Measurements from ENCODE around the gene KIF3A. TPM values are rescaled to one million over a fixed set of nuclear protein-coding genes. Genes with fewer than 3 reads are reported as not detected.

Gene KIF3A
- polyA plus RNA-seq, 1 of the 3 experiments (the other 2 are of a cell fraction) = 5.1 TPM

DNA sequence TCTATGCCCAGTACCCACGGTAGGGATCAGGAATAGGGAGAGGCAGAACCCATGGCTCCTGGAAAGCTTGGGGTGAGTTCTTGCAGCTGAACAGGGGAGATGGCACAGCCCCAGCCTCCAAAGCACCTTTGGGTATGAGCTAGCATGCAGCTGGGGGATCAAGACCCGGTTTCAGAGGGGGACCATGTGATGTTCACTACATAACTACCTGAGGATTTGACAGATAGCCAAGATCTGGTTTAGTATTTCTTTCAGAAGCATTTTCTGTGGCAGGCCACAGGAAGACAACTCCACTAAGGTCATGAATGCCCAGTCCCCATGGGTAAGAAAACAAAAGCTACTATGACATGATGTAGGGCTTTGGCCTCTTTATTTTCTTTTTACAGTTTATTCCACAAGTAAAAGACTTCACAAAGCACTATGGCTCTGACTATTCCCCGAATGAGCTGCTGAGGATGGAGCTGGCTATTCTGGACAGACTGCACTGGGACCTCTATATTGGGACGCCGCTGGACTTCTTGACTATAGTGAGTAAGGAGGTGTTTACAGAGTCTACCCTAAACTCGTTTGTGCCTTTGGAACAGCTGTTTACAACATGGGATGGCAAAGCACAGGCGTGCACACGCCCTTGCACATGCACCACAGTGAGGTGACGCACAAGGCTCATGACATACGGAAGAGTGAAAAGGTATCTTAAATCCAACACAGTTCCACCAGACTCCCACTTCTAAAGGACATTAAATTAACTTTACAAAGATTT, 13.3 kb upstream of the KIF3A start (continued):
- no peak for TF ChIP-seq SIN3A (IDR thresholded peaks at IDR 0.05; ENCODE audit: borderline replicate concordance, low read depth, low read length)
- no peak for TF ChIP-seq FOXJ3 (CRISPR knock-in tag; IDR thresholded peaks at IDR 0.05)
- TF ChIP-seq, protein P1, sequence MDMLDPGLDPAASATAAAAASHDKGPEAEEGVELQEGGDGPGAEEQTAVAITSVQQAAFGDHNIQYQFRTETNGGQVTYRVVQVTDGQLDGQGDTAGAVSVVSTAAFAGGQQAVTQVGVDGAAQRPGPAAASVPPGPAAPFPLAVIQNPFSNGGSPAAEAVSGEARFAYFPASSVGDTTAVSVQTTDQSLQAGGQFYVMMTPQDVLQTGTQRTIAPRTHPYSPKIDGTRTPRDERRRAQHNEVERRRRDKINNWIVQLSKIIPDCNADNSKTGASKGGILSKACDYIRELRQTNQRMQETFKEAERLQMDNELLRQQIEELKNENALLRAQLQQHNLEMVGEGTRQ (IDR thresholded peaks at IDR 0.05; ENCODE audit: borderline replicate concordance, low read depth, low read length) = no peak
- TF ChIP-seq, protein P2, sequence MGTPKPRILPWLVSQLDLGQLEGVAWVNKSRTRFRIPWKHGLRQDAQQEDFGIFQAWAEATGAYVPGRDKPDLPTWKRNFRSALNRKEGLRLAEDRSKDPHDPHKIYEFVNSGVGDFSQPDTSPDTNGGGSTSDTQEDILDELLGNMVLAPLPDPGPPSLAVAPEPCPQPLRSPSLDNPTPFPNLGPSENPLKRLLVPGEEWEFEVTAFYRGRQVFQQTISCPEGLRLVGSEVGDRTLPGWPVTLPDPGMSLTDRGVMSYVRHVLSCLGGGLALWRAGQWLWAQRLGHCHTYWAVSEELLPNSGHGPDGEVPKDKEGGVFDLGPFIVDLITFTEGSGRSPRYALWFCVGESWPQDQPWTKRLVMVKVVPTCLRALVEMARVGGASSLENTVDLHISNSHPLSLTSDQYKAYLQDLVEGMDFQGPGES (IDR thresholded peaks at IDR 0.05; ENCODE audit: low read depth, low read length) = no peak
- TF ChIP-seq MXI1 (IDR thresholded peaks at IDR 0.05; ENCODE audit: low read depth, low read length) = no peak
- TF ChIP-seq RFX5 (IDR thresholded peaks at IDR 0.05; ENCODE audit: low read length) = no peak

DNA sequence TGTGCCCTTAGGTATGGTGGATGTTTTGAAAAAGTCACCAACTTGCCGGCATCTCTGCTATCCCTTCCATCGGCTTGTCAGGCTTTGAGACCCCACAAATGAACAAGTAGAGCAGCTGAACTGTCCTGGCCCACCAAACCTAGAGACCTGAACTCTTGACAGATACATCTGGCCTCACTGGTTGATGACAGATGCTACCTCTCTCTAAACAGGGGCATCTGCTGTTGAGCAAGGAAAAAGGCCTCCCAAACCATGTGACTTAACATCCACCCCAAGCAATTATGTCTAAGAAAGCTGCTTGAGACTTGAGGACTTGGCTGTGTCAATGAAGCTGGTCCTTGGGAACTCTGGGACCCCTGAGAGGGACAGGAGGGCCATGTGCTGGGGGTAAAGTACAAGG, 12.2 kb upstream of the KIF3A start:
- Histone ChIP-seq H3F3A (replicated peaks; ENCODE audit: insufficient read depth) (no peaks in the 10 kb centered on the region), H4K20me1 (ENCODE audit: insufficient read depth) (no peaks in the 10 kb centered on the region), H3K4me3 (ENCODE audit: low read depth in 2 of 2, low read length in 1 of 2) (no peak overlapping the region), H3K27me3 (ENCODE audit: insufficient read depth) (no peaks in the 10 kb centered on the region), H3K27ac (ENCODE audit: low read depth in 2 of 2, low read length in 1 of 2) (no peak overlapping the region), H3K36me3 (replicated peaks in 1 of 2; ENCODE audit: control insufficient read depth in 1 of 2, insufficient read depth in 2 of 2, low read length in 1 of 2) (no peaks in the 10 kb centered on the region), H2AFZ (ENCODE audit: low read depth) (no peak overlapping the region), H3K4me2 (no peak overlapping the region), H3K9ac (no peak overlapping the region), H3K4me1 (ENCODE audit: control insufficient read depth in 1 of 2, insufficient read depth in 2 of 2, low read depth in 1 of 2, low read length in 1 of 2) (no peaks in the 10 kb centered on the region; a peak in 1 of 4 replicates), H3K9me2 (no peaks in the 10 kb centered on the region), H3K9me3 (no peaks in the 10 kb centered on the region), H3K79me2 (ENCODE audit: insufficient read depth) (no peaks in the 10 kb centered on the region)
- ChIA-PET CTCF (interaction anchor here (10.4 kb wide), 1 partner anchor 70 kb away, joined by 98 read pairs; no protein-coding TSS in a partner anchor), POLR2A (no interaction called here)
- 88% methylated on average over 2 of the region's 2 CpGs for WGBS (ENCODE audit: low lambda C conversion rate)
- peak; percentile 10 for DNase-seq
- TF ChIP-seq, protein P3, sequence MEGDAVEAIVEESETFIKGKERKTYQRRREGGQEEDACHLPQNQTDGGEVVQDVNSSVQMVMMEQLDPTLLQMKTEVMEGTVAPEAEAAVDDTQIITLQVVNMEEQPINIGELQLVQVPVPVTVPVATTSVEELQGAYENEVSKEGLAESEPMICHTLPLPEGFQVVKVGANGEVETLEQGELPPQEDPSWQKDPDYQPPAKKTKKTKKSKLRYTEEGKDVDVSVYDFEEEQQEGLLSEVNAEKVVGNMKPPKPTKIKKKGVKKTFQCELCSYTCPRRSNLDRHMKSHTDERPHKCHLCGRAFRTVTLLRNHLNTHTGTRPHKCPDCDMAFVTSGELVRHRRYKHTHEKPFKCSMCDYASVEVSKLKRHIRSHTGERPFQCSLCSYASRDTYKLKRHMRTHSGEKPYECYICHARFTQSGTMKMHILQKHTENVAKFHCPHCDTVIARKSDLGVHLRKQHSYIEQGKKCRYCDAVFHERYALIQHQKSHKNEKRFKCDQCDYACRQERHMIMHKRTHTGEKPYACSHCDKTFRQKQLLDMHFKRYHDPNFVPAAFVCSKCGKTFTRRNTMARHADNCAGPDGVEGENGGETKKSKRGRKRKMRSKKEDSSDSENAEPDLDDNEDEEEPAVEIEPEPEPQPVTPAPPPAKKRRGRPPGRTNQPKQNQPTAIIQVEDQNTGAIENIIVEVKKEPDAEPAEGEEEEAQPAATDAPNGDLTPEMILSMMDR (IDR thresholded peaks at IDR 0.05) = no peak
- TF ChIP-seq FOXJ3 (CRISPR knock-in tag; IDR thresholded peaks at IDR 0.05) (no peak), SMC3 (IDR thresholded peaks at IDR 0.05; ENCODE audit: low read depth, low read length) (no peak), POLR2AphosphoS5 (IDR thresholded peaks at IDR 0.05; ENCODE audit: low read depth, low read length) (no peak), CHD2 (IDR thresholded peaks at IDR 0.05; ENCODE audit: low read length, partially characterized antibody) (no peak), RXRA (IDR thresholded peaks at IDR 0.05; ENCODE audit: borderline replicate concordance, low read depth) (no peak), EZH2phosphoT487 (IDR thresholded peaks at IDR 0.05; ENCODE audit: borderline replicate concordance, low read depth) (no peak), TAF1 (IDR thresholded peaks at IDR 0.05; ENCODE audit: borderline replicate concordance, low read depth, low read length) (no peak), SIN3A (IDR thresholded peaks at IDR 0.05; ENCODE audit: borderline replicate concordance, low read depth, low read length) (no peak), GABPA (IDR thresholded peaks at IDR 0.05; ENCODE audit: low read depth) (no peak)
- TF ChIP-seq, protein P4, sequence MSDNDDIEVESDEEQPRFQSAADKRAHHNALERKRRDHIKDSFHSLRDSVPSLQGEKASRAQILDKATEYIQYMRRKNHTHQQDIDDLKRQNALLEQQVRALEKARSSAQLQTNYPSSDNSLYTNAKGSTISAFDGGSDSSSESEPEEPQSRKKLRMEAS (IDR thresholded peaks at IDR 0.05; ENCODE audit: low read depth) = no peak
- TF ChIP-seq, protein P5, sequence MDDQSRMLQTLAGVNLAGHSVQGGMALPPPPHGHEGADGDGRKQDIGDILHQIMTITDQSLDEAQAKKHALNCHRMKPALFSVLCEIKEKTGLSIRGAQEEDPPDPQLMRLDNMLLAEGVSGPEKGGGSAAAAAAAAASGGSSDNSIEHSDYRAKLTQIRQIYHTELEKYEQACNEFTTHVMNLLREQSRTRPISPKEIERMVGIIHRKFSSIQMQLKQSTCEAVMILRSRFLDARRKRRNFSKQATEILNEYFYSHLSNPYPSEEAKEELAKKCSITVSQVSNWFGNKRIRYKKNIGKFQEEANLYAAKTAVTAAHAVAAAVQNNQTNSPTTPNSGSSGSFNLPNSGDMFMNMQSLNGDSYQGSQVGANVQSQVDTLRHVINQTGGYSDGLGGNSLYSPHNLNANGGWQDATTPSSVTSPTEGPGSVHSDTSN (IDR thresholded peaks at IDR 0.05) = no peak

Data from SK-N-SH (cell line).